HG03139 (cell line): ENCODE data around the gene MZB1.
"Not testable (repeated sequence)": the region's sequence is repeated elsewhere in the genome, so short reads cannot be mapped to it uniquely, and the experiment has no call there.

Experiments
- ATAC-seq: cut with Tn5 transposase; IDR thresholded peaks from one replicate; pipeline ENCODE4 v1.9.1; 2021; ENCODE audit not compliant: unreplicated experiment

Gene MZB1

DNA sequence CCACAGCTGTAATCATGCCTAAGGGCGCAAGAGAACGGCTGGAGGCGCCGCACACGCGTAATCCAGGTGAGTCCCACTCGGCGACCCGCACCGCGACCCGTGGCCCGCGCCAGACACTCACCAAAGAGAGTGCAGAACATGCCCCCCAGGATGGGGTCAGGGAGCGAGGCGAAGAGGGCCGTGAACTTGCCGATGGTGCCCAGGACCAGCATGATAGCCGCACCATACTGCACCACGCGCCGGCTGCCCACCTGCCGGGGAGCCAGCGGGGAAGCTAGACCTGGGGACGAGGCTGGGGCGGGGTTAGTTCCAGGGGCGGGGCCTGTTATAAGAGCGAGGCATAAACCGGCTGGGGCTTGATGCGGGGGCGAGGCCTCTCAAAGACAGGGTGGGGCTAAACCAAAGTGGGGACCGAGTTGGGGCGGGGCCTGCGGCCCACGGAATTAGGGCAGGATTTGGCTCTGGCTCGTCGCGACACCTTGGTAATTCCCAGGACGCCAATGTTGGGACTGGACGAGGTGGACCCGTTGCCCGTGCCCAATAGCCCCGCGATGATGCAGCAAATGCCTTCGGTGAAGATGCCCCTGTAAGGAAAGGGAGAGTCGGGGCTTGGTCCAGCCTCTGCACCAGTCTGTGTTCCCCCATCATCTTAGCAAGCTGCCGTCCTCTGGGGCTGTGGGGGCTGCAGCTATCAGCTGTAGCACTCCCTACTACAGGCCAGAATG, 11.4 kb downstream of the MZB1 start:
- no peak for ATAC-seq

DNA sequence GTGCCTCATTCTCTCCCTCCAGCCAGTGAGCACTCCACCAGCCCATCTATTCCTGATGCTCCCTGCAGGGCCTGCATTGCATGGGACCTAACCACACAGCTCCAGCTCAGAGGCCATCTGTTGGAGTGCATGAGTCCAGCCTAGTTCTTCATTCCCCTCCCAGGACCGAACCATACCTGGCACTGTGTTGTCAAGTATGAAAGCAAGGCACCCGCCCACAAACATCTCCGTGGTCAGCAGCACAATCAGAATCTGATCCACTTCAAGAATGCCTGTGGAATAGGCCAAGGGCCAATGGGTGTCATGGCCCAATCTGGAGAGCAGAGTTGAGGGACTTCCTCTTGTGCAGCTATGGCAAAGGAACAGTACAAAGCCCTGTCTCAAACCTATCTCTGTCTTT, 12.5 kb downstream of the MZB1 start:
- ATAC-seq = no peak

DNA sequence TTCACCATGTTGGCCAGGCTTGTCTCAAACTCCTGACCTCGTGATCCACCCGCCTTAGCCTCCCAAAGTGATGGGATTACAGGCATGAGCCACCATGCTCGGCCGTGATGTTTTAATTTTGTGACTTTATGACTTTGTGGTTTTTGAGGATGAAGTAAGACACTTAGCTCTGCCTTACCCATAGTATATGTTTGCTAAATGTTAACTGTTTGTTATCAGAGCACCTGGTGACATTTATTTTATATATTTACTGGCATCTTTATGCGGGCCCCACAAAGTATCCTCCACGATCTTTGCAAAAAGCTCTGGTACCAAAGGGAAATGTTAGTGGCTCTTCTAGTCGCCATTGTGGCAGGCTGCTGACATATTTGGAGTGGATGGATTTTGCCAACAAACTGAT, 13.3 kb downstream of the MZB1 start:
- ATAC-seq = no peak

DNA sequence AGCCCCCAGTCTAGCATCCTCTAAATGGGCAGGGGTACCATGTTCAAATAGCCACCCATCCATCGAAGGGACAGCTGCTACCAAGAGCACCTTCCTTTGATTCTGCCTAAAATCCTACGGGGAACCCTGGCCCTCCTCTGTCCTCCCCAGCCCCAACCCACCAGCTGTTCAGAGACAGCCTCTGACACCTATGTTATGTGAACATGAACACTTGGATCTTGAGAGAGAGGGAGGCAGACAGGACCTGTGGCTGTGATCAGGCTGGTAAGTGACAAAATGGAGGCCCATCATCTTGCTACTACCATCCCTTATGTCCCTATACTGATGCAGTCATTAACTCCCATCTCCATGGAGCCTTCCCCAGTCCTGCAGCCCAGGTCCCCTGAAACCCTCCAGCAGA, 14.8 kb downstream of the MZB1 start:
- no peak for ATAC-seq

DNA sequence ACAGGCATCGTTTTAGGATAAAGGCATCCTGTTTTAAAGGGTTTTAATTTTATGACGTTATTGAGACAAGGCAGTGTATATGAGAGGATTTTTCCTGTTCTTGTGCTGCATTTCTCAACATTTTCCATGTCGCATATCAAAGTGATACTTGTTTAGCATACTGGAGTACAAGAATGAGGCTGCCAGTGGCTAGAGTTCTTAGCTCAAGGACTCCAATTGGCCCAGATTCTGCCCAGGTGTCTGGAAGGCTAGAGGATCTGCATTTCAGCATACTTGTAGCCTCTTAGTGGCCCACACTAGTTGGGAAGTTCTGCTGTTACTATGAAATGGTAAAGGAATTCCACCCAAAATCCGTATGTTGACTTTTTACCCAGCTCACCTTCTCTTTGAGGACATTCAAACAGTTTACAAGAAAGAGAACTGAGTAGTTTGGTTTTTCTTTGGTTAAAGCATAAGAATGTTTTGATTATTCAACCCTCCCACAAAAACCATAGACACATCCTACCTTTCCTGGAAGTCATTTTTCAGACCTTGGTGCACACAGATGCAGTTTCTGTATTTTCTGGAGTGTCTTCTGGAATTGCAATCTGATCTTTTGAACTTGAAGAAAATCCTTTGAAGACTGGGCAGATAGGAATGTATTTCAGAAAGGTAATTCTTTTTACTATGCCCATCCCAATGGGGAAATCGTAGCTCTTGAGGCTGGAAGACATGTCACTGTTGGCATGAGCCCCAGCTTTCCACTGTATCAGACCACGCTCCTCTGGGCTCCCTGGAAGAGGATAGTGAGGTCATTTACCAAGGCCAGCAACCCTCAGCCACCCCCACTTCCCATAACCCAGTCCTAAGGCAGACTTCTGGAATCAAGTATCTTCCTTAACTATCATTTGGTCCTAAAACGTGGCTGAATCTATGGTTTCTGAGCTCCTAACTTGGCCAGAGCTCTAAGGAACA, 18.0 kb downstream of the MZB1 start:
- no peak for ATAC-seq

DNA sequence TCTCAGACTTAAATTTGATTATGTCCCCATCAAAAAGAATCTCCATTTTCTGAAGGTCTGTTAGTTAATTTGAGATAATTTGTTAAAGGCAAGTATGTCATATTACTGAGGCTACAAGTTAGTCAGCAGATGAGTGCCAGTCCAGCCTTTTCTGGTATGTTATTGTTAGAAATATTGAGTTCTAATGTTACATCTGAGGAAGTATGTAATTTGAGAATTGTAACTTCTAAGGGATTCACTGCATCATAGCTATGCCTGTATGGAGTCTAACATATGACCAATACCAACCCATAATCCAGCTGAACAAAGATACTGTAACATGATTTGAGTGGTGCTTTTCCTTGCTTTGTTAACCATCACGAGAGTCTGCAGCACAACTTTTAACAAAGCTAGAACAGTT, 20.5 kb downstream of the MZB1 start:
- no peak for ATAC-seq

DNA sequence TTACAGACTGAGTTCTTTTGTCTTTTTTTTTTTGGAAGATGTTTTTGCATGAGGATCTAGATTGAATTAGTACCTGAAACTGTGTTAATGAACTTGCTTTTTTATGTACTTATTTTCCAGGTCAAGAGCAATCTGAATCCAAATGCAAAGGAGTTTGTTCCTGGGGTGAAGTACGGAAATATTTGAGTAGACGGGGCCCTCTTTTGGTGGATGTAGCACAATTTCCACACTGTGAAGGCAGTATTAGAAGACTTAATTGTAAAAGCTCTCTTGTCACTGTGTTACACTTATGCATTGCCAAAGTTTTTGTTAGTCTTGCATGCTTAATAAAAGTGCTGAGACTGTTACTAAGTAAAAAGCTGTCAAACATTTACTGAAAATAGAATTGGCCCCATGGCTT, 21.1 kb downstream of the MZB1 start:
- ATAC-seq = no peak

DNA sequence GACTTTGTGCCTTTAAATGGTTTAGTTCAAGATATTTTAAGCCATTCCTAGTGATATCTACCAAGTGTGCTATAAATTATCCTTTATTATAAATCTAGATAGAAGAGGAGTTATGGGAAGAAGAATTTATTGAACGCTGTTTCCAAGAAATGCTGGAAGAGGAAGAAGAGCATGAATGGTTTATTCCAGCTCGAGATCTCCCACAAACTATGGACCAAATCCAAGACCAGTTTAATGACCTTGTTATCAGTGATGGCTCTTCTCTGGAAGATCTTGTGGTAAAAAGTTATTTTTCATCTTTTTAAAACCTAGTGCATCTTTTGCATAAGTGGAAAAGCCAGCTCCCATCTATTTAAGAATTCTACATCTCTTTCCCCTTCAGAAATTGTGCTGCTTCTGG, 25.2 kb downstream of the MZB1 start:
- no peak for ATAC-seq

DNA sequence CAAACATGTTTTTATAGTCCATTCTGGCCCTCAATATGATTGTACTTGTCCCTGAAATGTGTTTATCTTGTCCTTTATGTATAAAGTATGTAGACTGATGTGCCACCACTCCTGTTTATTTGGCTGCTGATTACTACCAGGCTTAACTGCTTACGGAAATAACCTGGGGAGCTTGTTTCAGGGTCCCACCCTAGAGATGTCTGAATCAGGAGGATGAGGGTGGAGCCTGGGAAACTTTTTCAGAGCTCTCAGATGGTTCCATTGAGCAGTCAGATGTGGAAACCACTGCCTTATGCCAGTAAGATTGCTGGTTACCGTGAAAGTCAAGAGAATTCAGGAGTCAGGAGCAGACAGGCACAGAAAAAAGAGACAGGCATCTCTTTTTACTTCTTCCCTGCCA, 25.8 kb downstream of the MZB1 start:
- ATAC-seq = no peak

DNA sequence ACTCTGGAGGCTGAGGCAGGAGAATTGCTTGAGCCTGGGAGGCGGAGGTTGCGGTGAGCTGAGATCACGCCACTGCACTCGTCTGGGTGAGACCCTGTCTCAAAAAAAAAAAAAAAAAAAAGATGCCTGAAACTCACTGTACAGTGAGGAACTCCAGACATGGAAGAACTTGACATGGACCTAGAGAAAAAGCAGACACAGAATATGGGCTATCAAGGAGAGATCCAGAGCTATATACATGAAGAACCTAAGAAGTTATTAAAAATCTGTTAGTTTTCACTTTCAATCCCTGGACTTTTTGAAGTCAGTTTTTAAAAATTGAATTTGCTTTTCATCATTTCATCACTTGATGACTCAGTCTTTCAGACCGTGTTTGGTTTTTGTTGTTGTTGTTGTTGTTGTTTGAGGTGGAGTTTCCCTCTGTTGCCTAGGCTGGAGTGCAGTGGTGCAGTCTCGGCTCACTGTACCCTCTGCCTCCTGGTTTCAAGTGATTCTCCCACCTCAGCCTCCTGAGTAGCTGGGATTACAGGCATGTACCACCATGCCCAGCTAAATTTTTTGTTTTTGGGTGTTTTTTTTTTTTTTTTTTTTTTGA, 27.8 kb downstream of the MZB1 start:
- no peak for ATAC-seq

DNA sequence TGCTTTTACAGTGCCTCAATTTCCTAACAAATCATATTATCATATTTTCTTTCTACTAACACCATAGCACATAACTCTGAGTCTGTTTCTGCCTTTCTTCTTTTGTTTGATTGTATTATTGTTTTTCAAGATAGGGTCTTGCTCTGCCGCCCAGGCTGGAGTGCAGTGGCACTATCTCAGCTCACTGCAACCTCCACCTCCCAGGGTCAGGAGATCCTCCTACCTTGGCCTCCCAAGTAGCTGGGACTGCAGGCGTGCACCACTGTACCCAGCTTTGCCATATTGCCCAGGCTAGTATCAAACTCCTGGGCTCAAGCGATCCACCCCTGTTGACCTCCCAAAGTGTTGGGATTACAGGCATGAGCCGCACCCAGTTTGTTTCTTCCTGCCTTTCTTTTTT, 29.3 kb downstream of the MZB1 start:
- no peak for ATAC-seq

DNA sequence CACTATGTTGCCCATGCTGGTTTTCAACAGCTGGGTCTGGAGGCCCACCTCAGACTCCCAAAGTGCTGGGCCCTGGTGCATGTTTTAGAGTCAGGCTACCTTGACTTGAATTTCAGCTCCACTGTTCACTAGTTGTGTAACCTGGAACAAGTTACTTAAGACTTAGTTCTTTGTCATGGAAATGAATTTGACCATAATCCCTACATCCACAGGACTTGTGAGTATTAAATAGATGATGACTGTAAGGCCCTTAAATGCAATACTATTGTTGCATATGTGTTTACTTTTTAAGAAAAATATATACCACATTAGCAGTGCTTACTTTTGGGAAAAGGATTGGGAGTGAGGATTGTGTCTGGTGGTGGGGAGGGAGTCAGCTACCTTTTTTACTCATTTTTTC, 31.6 kb downstream of the MZB1 start:
- ATAC-seq = no peak

DNA sequence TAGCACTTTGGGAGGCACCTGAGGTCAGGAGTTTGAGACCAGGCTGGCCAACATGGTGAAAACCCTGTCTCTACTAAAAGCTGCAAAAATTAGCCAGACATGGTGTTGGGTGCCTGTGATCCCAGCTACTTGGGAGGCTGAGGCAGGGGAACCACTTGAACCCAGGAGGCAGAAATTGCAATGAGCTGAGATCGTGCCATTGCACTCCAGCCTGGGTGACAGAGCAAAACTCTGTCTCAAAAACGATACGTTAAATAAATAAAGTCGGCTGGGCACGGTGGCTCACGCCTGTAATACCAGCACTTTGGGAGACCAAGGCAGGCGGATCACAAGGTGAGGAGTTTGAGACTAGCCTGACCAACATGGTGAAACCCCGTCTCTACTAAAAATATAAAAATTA, 33.8 kb downstream of the MZB1 start:
- ATAC-seq = not testable (repeated sequence)

DNA sequence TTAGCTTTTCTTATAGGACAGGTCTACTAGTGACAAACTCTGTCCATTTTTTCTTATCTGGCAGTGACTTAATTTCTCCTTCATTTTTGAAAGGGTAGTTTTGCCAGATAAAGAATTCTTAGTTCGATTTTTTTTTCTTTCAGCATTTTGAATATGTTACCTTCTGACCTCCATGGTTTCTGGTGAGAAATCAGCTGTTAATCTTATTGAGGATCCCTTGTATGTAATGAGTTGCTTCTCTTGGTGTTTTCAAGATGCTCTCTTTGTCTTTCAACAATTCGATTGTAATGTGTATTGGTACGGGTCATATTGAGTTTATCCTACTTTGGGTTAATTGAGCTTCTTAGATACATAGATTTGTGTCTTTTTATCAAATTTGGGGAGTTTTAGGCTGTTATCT, 35.5 kb downstream of the MZB1 start:
- ATAC-seq = no peak

DNA sequence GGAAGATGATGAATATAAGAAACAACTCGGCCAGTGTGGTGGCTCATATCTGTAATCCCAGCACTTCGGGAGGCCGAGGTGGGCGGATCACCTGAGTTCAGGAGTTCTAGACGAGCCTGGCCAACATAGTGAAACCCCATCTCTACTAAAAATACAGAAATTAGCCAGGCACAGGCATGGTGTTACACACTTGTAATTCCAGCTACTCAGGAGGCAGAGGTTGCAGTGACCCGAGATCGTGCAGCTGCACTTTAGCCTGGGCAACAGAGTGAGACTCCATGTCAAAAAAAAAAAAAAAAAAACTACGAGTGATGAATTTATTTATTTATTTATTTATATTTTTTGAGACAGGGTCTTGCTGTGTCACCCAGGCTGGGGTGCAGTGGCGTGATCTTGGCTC, 41.9 kb downstream of the MZB1 start:
- ATAC-seq = not testable (repeated sequence)

DNA sequence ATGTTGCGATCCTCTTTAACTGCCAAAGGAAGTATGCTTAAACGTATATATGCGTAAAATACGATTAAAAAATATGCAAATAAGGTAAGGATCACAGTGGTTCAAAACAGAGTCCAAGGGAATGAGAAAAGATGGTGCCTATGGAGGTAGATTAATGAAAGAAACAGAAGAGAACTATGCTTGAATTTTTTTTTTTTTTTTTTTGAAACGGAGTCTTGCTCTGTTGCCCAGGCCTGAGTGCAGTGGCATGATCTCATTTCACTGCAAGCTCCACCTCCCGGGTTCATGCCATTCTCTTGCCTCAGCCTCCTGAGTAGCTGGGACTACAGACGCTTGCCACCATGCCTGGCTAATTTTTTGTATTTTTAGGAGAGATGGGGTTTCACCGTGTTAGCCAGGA, 44.3 kb downstream of the MZB1 start:
- not testable (repeated sequence) for ATAC-seq

DNA sequence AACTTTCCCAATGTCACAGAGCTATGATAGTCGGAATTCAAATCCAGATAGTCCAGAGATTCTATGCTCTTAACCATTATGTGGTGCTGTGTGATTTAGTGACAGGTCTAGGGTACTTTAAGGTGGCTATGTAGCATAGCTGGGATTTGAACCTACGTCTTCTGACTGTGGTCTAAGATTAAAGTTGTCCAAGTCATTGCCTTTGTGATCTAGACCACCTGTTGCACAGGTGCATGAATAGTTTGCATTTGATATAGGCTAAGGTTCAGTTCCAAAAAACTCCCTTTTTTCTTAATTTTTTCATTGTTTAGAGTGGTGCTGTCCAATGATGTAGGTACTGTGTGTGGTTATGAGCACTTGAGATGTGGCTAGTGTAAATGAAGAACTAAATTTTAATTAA, 45.5 kb downstream of the MZB1 start:
- no peak for ATAC-seq

DNA sequence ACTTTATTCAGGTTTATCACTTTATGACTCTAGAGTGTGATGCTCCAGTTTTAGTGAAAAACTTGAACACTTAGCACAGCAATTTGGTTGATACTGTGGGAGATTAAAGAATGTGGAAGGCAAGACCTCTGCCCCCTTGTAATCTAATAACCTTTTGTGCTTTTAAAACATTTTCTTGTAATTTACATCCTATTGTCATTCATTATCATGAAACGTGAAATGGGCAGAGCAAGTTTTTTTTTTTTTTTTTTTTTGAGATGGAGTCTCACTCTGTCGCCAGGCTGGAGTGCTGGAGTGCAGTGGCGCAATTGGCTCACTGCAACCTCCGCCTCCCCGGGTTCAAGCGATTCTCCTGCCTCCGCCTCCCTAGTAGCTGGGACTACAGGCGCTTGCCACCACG, 46.2 kb downstream of the MZB1 start:
- no peak for ATAC-seq

DNA sequence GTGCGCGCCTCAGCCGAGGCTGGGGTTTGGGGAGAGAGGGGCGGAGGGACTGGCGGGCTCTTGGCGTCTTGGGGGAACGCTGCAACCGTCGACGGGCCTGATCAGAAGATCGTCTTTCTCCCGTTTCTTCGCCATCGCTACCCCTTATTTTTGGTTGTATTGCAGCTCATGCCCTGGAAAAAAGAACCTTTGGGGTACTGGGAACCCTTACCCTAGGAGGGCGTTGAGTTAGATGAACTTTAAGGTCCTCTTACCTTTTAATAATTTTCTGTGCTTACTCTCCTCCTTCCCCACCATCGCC, 47.3 kb downstream of the MZB1 start:
- ATAC-seq = peak; percentile 39

DNA sequence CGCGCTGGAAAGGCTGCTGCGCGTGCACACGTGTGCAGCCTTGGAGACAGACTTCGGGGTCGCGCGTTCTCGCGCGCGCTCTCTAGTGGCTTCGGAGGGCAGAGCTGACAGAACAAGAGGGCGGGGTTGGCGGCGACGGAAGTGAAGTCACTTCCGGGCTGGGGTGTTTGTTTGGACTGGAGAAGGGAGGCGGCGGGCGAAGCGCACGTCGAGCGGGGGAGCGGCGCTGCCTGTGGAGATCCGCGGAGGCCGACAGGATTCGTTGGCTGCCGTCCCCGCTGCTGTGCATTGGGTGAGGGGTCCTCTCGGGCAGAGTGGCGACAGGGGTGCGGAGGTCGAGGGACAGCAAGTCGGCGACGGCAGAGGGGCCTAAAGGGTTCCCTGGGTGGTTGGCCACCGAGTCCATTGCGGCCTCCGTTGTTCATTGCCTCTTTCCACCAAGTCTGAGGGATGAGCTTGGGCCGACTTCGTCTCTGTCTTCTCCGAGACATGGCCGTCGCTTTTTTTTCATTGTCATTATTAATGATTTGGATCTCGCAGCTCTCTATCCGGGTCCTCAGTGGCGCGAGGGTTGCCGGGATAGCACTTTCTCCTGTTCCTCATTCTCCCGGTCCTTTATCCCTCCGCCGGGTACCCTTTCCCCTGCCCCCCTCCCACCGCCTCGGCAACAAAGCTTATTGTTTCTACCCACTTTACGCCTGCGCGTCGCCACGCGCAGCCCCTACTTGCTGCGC, 47.9 kb downstream of the MZB1 start, which contains the start of gene PAIP2:
PAIP2 (plus strand) TSS at position 166 of the 734 bp plus-strand sequence. CDS start 21,931 bp downstream, outside the sequence.
- ATAC-seq = peak; percentile 87

DNA sequence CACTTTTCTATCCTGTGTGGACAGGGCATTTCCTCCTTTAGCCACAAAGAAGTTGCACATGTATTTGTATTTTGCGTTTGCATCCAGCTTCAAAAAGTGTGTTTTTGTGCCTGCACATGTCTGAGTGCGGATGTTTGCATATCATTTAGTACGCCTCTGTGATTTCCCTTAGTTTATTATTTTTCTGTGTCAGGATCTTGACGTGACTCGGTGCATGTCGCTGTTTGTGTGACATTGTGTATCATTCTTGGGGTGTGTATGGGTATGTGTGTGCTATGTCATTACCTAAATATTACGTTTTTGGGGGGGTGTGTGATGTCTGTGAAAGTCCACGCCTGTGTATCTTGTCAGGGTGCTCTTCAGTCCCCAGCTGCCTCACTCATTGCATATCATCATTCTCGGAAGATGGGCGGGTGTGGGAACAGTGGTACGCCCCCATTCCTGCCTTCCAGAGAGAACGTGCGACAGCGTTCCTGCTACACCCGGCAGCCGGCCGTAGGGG, 48.5 kb downstream of the MZB1 start:
- no peak for ATAC-seq
